Liver (tissue), 9 donors: Measurements from ENCODE around the gene VIPR2. TPM values are rescaled to one million over a fixed set of nuclear protein-coding genes. Genes with fewer than 3 reads are reported as not detected.

ENCODE experiments used
- DNase-seq: peaks from one replicate; pipeline ENCODE4 v3.0.0-alpha.2; 2017; ENCODE audit warnings: low spot score
- H3K27ac ChIP-seq, 2 donors: one replicate each; pipeline ENCODE4 v1.7.0; 2013; ENCODE audit warnings: inconsistent platforms in 2 of 2, low read length in 2 of 2, control low read depth in 1 of 2, low read depth in 1 of 2, mild to moderate bottlenecking in 1 of 2
- H3K27me3 ChIP-seq, 4 donors: one replicate each; pipeline versions ENCODE4 v1.6.1 to v1.7.0; 2013; ENCODE audit warnings: low read length in 3 of 4, inconsistent platforms in 1 of 4, mild to moderate bottlenecking in 1 of 4, moderate library complexity in 1 of 4; ENCODE audit not compliant: control insufficient read depth in 4 of 4, insufficient read depth in 4 of 4
- H3K36me3 ChIP-seq, 4 donors: one replicate each; pipeline versions ENCODE4 v1.6.1 to v1.7.0; 2013; ENCODE audit warnings: low read length in 3 of 4, mild to moderate bottlenecking in 3 of 4, low read depth in 1 of 4, moderate library complexity in 1 of 4; ENCODE audit not compliant: control insufficient read depth in 4 of 4, insufficient read depth in 3 of 4
- H3K4me1 ChIP-seq, 4 donors: one replicate each; pipeline versions ENCODE4 v1.6.1 to v1.7.0; 2013; ENCODE audit warnings: low read length in 3 of 4, mild to moderate bottlenecking in 3 of 4, moderate library complexity in 1 of 4; ENCODE audit not compliant: control insufficient read depth in 4 of 4, insufficient read depth in 4 of 4
- H3K4me3 ChIP-seq, 3 donors: one replicate each; pipeline versions ENCODE4 v1.6.1 to v1.7.0; 2013; ENCODE audit warnings: low read length in 3 of 3, control low read depth in 1 of 3, low read depth in 1 of 3, mild to moderate bottlenecking in 1 of 3
- H3K9ac ChIP-seq, 2 donors: one replicate each; pipeline ENCODE4 v1.7.0; 2013; ENCODE audit warnings: low read length in 2 of 2, mild to moderate bottlenecking in 2 of 2, moderate library complexity in 2 of 2, control low read depth in 1 of 2, low read depth in 1 of 2
- H3K9me3 ChIP-seq, 4 donors: one replicate each; pipeline versions ENCODE4 v1.6.1 to v1.7.0; 2013; ENCODE audit warnings: low read length in 3 of 4; ENCODE audit not compliant: control insufficient read depth in 4 of 4
- EGR1 ChIP-seq, 2 donors: IDR thresholded peaks; 2 replicates each; pipeline ENCODE4 v1.6.1; 2016 to 2018; ENCODE audit warnings: antibody characterized with exemption in 2 of 2, low read depth in 2 of 2
- FOXA1 ChIP-seq: IDR thresholded peaks from 2 replicates; pipeline ENCODE4 v1.6.1; 2016; ENCODE audit warnings: antibody characterized with exemption
- FOXA2 ChIP-seq: IDR thresholded peaks from 2 replicates; pipeline ENCODE4 v1.6.1; 2016; ENCODE audit warnings: antibody characterized with exemption
- GABPA ChIP-seq, 2 donors: IDR thresholded peaks in 1 of 2; conservative IDR thresholded peaks in 1 of 2; 2 replicates each; pipeline ENCODE4 v1.6.1; 2016; ENCODE audit warnings: antibody characterized with exemption in 2 of 2, mild to moderate bottlenecking in 1 of 2, moderate library complexity in 1 of 2
- HNF4A ChIP-seq, 2 donors: conservative IDR thresholded peaks; 2 replicates each; pipeline ENCODE4 v1.6.1; 2016; ENCODE audit warnings: antibody characterized with exemption in 2 of 2, mild to moderate bottlenecking in 2 of 2
- HNF4G ChIP-seq: IDR thresholded peaks from 2 replicates; pipeline ENCODE4 v1.6.1; 2016; ENCODE audit warnings: antibody characterized with exemption
- JUND ChIP-seq, 2 donors: IDR thresholded peaks; 2 replicates each; pipeline ENCODE4 v1.6.1; 2016; ENCODE audit warnings: antibody characterized with exemption in 2 of 2
- RAD21 ChIP-seq, 2 donors: IDR thresholded peaks; 2 replicates each; pipeline ENCODE4 v1.6.1; 2016; ENCODE audit warnings: antibody characterized with exemption in 2 of 2, mild to moderate bottlenecking in 2 of 2
- RXRA ChIP-seq, 2 donors: IDR thresholded peaks; 2 replicates each; pipeline ENCODE4 v1.6.1; 2017 to 2018; ENCODE audit warnings: antibody characterized with exemption in 2 of 2, mild to moderate bottlenecking in 1 of 2
- SP1 ChIP-seq: IDR thresholded peaks from 2 replicates; pipeline ENCODE4 v1.6.1; 2018; ENCODE audit warnings: antibody characterized with exemption, mild to moderate bottlenecking
- TAF1 ChIP-seq: conservative IDR thresholded peaks from 2 replicates; pipeline ENCODE4 v1.6.1; 2016; ENCODE audit warnings: antibody characterized with exemption, mild to moderate bottlenecking
- YY1 ChIP-seq: IDR thresholded peaks from 2 replicates; pipeline ENCODE4 v1.6.1; 2016; ENCODE audit warnings: antibody characterized with exemption, mild to moderate bottlenecking
- WGBS: extraction: QIAGEN DNeasy Blood & Tissue Kit; methylation state at CpG from one replicate; pipeline ENCODE4 v1.1.7; 2013; 5-methylcytosine and 5-hydroxymethylcytosine counted together
- polyA plus RNA-seq, 2 donors: library from polyadenylated mRNA; stranded (reverse) in 1 of 2; unstranded in 1 of 2; fragments of 200-250 nt in 1 of 2; fragments of >200 nt in 1 of 2; fragmentation: Nextera tagmentation in 1 of 2; extraction: Ambion mirVana in 1 of 2; gene quantifications; one replicate each; pipeline versions ENCODE4 v1.2.1 to v1.2.3, GENCODE V29; 2013 to 2015
- total RNA-seq, 2 donors: library from RNA; depleted of rRNA; stranded (reverse); fragments of >200 nt; gene quantifications; one replicate each; pipeline ENCODE4 v1.2.3, GENCODE V29; 2014
- TF ChIP-seq, protein P1 (sequence below): fragments of 150-350 bp; IDR thresholded peaks from 2 replicates; pipeline ENCODE4 v1.5.1; 2017; ENCODE audit warnings: improper control_type of control experiment, low read depth, low read length; ENCODE audit not compliant: missing input control
- TF ChIP-seq, protein P2 (sequence below): IDR thresholded peaks from 2 replicates; pipeline ENCODE4 v1.6.1; 2016; ENCODE audit warnings: antibody characterized with exemption
- TF ChIP-seq, protein P3 (sequence below): IDR thresholded peaks from 2 replicates; pipeline ENCODE4 v1.6.1; 2016; ENCODE audit warnings: antibody characterized with exemption
- donor health status: healthy.
- donor health status: healthy.
- donor health status: healthy.
- donor health status: healthy.
- donor health status: healthy.

Gene VIPR2
- total and polyA plus RNA-seq, 4 donors: 0.05 to 0.17 (median 0.10) TPM; not detected in 1

DNA sequence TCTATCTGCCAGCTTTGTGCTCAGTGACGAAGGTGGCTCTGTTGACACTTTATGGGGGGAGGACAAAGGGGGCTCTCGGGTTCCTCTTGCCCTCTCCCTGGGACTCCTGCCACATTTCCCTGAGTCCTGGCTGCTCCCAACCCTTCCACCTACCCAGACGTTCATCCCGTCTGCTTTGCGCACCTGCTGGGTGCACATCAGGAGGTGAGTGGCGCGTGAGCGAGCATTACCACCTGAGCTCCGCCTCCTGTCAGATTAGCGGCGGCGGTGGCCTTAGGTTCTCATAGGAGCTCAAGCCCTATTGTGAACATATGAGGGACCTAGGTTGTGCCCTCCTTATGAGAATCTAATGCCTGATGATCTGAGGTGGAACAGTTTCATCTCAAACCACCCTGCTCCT, 151.1 kb downstream of the VIPR2 start:
- no peak for TF ChIP-seq RXRA (IDR thresholded peaks at IDR 0.05)
- TF ChIP-seq, protein P1, sequence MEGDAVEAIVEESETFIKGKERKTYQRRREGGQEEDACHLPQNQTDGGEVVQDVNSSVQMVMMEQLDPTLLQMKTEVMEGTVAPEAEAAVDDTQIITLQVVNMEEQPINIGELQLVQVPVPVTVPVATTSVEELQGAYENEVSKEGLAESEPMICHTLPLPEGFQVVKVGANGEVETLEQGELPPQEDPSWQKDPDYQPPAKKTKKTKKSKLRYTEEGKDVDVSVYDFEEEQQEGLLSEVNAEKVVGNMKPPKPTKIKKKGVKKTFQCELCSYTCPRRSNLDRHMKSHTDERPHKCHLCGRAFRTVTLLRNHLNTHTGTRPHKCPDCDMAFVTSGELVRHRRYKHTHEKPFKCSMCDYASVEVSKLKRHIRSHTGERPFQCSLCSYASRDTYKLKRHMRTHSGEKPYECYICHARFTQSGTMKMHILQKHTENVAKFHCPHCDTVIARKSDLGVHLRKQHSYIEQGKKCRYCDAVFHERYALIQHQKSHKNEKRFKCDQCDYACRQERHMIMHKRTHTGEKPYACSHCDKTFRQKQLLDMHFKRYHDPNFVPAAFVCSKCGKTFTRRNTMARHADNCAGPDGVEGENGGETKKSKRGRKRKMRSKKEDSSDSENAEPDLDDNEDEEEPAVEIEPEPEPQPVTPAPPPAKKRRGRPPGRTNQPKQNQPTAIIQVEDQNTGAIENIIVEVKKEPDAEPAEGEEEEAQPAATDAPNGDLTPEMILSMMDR: no peak
- no peak for TF ChIP-seq TAF1
- TF ChIP-seq, protein P2, sequence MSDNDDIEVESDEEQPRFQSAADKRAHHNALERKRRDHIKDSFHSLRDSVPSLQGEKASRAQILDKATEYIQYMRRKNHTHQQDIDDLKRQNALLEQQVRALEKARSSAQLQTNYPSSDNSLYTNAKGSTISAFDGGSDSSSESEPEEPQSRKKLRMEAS: no peak
- Histone ChIP-seq H3K36me3 (no peaks in the 10 kb centered on the region), H3K9ac (no peak overlapping the region), H3K27me3 (peaks cover 0 to 9% (median 3%) of the 10 kb centered on the region in 4 donors), H3K9me3 (peaks cover 3 to 9% (median 5%) of the 10 kb centered on the region in 4 donors), H3K4me1 (no peaks in the 10 kb centered on the region), H3K27ac (no peak overlapping the region), H3K4me3 (no peak overlapping the region)
- DNase-seq: no peak
- 84% methylated on average over 12 of the region's 12 CpGs for WGBS

DNA sequence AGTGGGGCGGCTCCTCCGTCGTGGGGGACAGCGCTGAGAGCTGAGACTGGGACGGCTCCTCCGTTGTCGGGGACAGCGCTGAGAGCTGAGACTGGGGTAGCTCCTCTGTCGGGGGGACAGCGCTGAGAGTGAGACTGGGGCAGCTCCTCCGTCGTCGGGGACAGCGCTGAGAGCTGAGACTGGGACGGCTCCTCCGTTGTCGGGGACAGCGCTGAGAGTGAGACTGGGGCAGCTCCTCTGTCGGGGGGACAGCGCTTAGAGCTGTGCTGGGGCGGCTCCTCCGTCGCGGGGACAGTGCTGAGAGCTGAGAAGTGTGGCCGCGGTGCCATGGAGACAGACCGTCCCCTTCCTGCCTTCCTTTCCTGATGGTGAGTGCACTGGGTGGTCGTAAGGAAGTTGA, 151.9 kb downstream of the VIPR2 start:
- DNase-seq: no peak
- Histone ChIP-seq H3K27ac (no peak overlapping the region), H3K9me3 (peaks cover 3 to 11% (median 7%) of the 10 kb centered on the region in 4 donors), H3K36me3 (no peaks in the 10 kb centered on the region), H3K9ac (no peak overlapping the region), H3K27me3 (peaks cover 0 to 10% (median 3%) of the 10 kb centered on the region in 4 donors), H3K4me3 (no peak overlapping the region), H3K4me1 (no peaks in the 10 kb centered on the region)
- no peak for TF ChIP-seq HNF4G
- TF ChIP-seq, protein P3, sequence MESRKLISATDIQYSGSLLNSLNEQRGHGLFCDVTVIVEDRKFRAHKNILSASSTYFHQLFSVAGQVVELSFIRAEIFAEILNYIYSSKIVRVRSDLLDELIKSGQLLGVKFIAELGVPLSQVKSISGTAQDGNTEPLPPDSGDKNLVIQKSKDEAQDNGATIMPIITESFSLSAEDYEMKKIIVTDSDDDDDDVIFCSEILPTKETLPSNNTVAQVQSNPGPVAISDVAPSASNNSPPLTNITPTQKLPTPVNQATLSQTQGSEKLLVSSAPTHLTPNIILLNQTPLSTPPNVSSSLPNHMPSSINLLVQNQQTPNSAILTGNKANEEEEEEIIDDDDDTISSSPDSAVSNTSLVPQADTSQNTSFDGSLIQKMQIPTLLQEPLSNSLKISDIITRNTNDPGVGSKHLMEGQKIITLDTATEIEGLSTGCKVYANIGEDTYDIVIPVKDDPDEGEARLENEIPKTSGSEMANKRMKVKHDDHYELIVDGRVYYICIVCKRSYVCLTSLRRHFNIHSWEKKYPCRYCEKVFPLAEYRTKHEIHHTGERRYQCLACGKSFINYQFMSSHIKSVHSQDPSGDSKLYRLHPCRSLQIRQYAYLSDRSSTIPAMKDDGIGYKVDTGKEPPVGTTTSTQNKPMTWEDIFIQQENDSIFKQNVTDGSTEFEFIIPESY: no peak
- TF ChIP-seq RXRA (IDR thresholded peaks at IDR 0.05): no peak
- no peak for TF ChIP-seq TAF1
- no peak for TF ChIP-seq RAD21 (IDR thresholded peaks at IDR 0.05)
- no peak for TF ChIP-seq SP1
- no peak for TF ChIP-seq JUND (IDR thresholded peaks at IDR 0.05)
- no peak for TF ChIP-seq YY1
- no peak for TF ChIP-seq FOXA2
- no peak for TF ChIP-seq FOXA1
- 23% methylated on average over 24 of the region's 28 CpGs for WGBS

DNA sequence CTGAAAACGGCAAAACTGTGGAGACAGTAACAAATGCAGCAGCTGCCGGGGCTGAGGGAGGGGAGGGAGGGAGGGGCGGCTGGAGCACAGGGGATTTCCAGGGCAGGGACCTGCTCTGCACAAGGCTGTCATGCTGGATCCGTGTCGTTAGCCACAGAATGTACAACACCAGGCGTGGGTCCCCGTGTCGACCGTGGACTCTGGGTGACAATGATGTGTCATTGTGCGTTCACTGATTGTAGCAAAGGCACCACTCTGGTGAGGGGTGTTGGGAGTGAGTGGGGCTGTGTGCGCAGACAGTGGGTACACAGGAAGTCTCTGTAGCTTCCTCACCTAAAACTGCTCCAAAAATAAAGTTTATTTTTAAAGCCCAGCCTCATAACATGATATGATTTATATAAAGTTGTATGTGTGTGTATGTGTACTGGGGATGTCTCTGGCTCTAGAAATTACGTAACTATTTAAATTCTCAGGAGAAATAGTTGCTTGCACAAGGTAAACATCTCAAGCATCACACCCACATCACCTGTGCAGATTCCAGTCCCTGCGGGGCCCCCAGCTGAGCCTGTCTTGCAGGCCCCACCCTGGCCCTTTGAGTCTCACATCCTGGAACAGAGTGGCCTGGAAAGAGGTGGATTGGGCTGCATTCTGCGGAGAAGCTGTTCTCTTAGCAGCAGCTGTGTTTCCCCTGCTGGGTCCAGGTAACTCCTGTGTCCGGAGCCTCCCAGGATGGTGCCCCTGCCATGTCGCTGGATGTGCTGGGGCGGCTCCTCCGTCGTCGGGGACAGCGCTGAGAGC, 152.6 kb downstream of the VIPR2 start:
- no peak overlapping the region for H3K27ac ChIP-seq
- H3K9ac ChIP-seq: no peak overlapping the region
- H3K36me3 ChIP-seq: no peaks in the 10 kb centered on the region
- WGBS: 50% methylated on average over 21 of the region's 21 CpGs
- TF ChIP-seq EGR1 (IDR thresholded peaks at IDR 0.05; ENCODE audit: low read depth in 2 of 2) (no peak), GABPA (IDR thresholded peaks at IDR 0.05 in 1 of 2, conservative IDR thresholded peaks at IDR 0.05 in 1 of 2) (no peak), FOXA2 (no peak), TAF1 (no peak), RAD21 (IDR thresholded peaks at IDR 0.05) (no peak), YY1 (no peak), SP1 (no peak), RXRA (IDR thresholded peaks at IDR 0.05) (no peak), HNF4A (conservative IDR thresholded peaks at IDR 0.05) (no peak)
- TF ChIP-seq, protein P3: no peak
- TF ChIP-seq, protein P1: no peak
- TF ChIP-seq, protein P2: no peak
- no peaks in the 10 kb centered on the region for H3K4me1 ChIP-seq
- peaks cover 3 to 16% (median 9%) of the 10 kb centered on the region in 4 donors for H3K9me3 ChIP-seq
- peaks cover 0 to 10% (median 3%) of the 10 kb centered on the region in 4 donors for H3K27me3 ChIP-seq
- H3K4me3 ChIP-seq: no peak overlapping the region
- no peak for DNase-seq
